Thyroid gland (tissue), 4 donors: Measurements from ENCODE around the gene SYT12. TPM values are rescaled to one million over a fixed set of nuclear protein-coding genes. Genes with fewer than 3 reads are reported as not detected.

Source experiments
- DNase-seq, 2 donors: peaks; one replicate each; pipeline ENCODE4 v3.0.0-alpha.2; 2019
- H3K27ac ChIP-seq, 3 donors: fragments of 200-600 bp; sonication (generic); 1 replicate in 2 of 3; 2 replicates in 1 of 3; pipeline ENCODE4 v1.5.1; 2016 to 2019; ENCODE audit warnings: mild to moderate bottlenecking in 1 of 3, moderate library complexity in 1 of 3
- H3K27me3 ChIP-seq: fragments of 200-600 bp; sonication (generic); one replicate; pipeline ENCODE4 v1.5.1; 2019
- H3K36me3 ChIP-seq, 2 donors: fragments of 200-600 bp; sonication (generic); one replicate each; pipeline ENCODE4 v1.5.1; 2016 to 2019
- H3K4me1 ChIP-seq, 2 donors: fragments of 200-600 bp; sonication (generic); one replicate each; pipeline ENCODE4 v1.5.1; 2017 to 2019
- H3K4me3 ChIP-seq, 3 donors: fragments of 200-600 bp; sonication (generic); replicated peaks in 1 of 3; 1 replicate in 2 of 3; 2 replicates in 1 of 3; pipeline ENCODE4 v1.5.1; 2016; ENCODE audit warnings: mild to moderate bottlenecking in 1 of 3
- H3K9me3 ChIP-seq: fragments of 200-600 bp; sonication (generic); one replicate; pipeline ENCODE4 v1.5.1; 2017
- CTCF ChIP-seq, 6 experiments: fragments of 200-600 bp in 3 of 6; fragments of 450-650 bp in 3 of 6; sonication (generic) in 3 of 6; IDR thresholded peaks; one replicate each; pipeline ENCODE4 v1.5.1; 2016 to 2019; ENCODE audit warnings: antibody characterized with exemption in 6 of 6, mild to moderate bottlenecking in 2 of 6, inconsistent platforms in 1 of 6, moderate library complexity in 1 of 6
- POLR2A ChIP-seq, 2 donors: fragments of 450-650 bp; IDR thresholded peaks; one replicate each; pipeline ENCODE4 v1.6.1; 2017; ENCODE audit warnings: antibody characterized with exemption in 2 of 2, mild to moderate bottlenecking in 2 of 2, moderate library complexity in 1 of 2
- WGBS, 2 donors: methylation state at CpG; one replicate each; pipeline ENCODE4 v1.1.5; 2017; 5-methylcytosine and 5-hydroxymethylcytosine counted together
- intact Hi-C: fragments of 100-400 bp; cut with DNase I; formaldehyde crosslinking; loops from one replicate; pipeline ENCODE4 v1.15.1; 2023
- total RNA-seq, 4 donors: library from RNA; depleted of rRNA; stranded (reverse); fragments of >200 nt; gene quantifications; one replicate each; pipeline ENCODE4 v1.2.3, GENCODE V29; 2016

The SYT12 gene
- total RNA-seq, 4 donors from 2014 or later, result 0.13 to 0.44 (median 0.22) TPM; not detected in 1

GRCh38 chr11:67016550-67016949 is 6.4 kb upstream of the SYT12 start:
- TF ChIP-seq CTCF (IDR thresholded peaks at IDR 0.05), result no peak
- TF ChIP-seq POLR2A (IDR thresholded peaks at IDR 0.05), result no peak
- intact Hi-C loops, result no loop called here

GRCh38 chr11:67020949-67021348 is 2.0 kb upstream of the SYT12 start:
- intact Hi-C loops, result no loop called here
- Histone ChIP-seq H3K9me3 (no peaks in the 10 kb centered on the region), H3K4me3 (no peak overlapping the region), H3K4me1 (peaks cover 4 to 16% of the 10 kb centered on the region in 2 donors), H3K27ac (no peak overlapping the region), H3K36me3 (no peaks in the 10 kb centered on the region), H3K27me3 (no peaks in the 10 kb centered on the region)
- DNase-seq, result no peak
- no peak for TF ChIP-seq POLR2A (IDR thresholded peaks at IDR 0.05)
- TF ChIP-seq CTCF (IDR thresholded peaks at IDR 0.05), result no peak
- WGBS, 2 donors, result 95% methylated on average over 6 of the region's 6 CpGs

More at GRCh38 chr11:67016550-67016949, 6.4 kb upstream of the SYT12 start:
- H3K27me3 ChIP-seq, result no peaks in the 10 kb centered on the region
- H3K4me3 ChIP-seq, result no peak overlapping the region
- no peak overlapping the region for H3K27ac ChIP-seq
- H3K36me3 ChIP-seq, result no peaks in the 10 kb centered on the region
- H3K4me1 ChIP-seq, result no peaks in the 10 kb centered on the region
- H3K9me3 ChIP-seq, result no peaks in the 10 kb centered on the region
- DNase-seq, result no peak
- WGBS, 2 donors, result 81 to 90% methylated on average over 5 of the region's 5 CpGs

- peak overlapping the region in 1 of 3 donors; percentile 21 for H3K4me3 ChIP-seq
- WGBS, 2 donors, result 17 to 35% methylated on average over 19 to 20 of the region's 20 CpGs
- peak in 1 of 2 donors; percentile 22 for DNase-seq
Measured at GRCh38 chr11:67022341-67022933, 497 bp upstream of the SYT12 start.

GRCh38 chr11:67023957-67024353 is 1.0 kb downstream of the SYT12 start:
- no peak for DNase-seq
- WGBS, 2 donors, result 43 to 55% methylated on average over 2 to 5 of the region's 6 CpGs

More at GRCh38 chr11:67022341-67022933, 497 bp upstream of the SYT12 start:
- Histone ChIP-seq H3K27me3 (no peaks in the 10 kb centered on the region), H3K36me3 (no peaks in the 10 kb centered on the region), H3K4me1 (peaks cover 4 to 16% of the 10 kb centered on the region in 2 donors), H3K9me3 (no peaks in the 10 kb centered on the region), H3K27ac (no peak overlapping the region)
- intact Hi-C loops, result no loop called here
- TF ChIP-seq CTCF (IDR thresholded peaks at IDR 0.05) (no peak), POLR2A (IDR thresholded peaks at IDR 0.05) (no peak)

More at GRCh38 chr11:67023957-67024353, 1.0 kb downstream of the SYT12 start:
- intact Hi-C loops, result no loop called here
- Histone ChIP-seq H3K4me3 (peak overlapping the region in 1 of 3 donors; percentile 21), H3K36me3 (no peaks in the 10 kb centered on the region), H3K9me3 (no peaks in the 10 kb centered on the region), H3K4me1 (peaks cover 4 to 16% of the 10 kb centered on the region in 2 donors), H3K27me3 (no peaks in the 10 kb centered on the region), H3K27ac (no peak overlapping the region)
- TF ChIP-seq POLR2A (IDR thresholded peaks at IDR 0.05) (no peak), CTCF (IDR thresholded peaks at IDR 0.05) (no peak)
